Bronchial epithelial cell (primary cell): ENCODE data around the gene SMIM35. TPM values are rescaled to one million over a fixed set of nuclear protein-coding genes. Genes with fewer than 3 reads are reported as not detected.

ENCODE experiments used
- DNase-seq: peaks from one replicate; pipeline ENCODE4 v3.0.0-alpha.2; 2010; ENCODE audit warnings: low read depth
- FAIRE-seq: peaks from 2 replicates; lab custom pipeline; 2011; peaks lifted over from hg19 to GRCh38; lab: Jason Lieb, UNC
- H3K27me3 ChIP-seq: 2 replicates; pipeline ENCODE4 v1.5.1; 2011; ENCODE audit warnings: low read length; ENCODE audit not compliant: control insufficient read depth, insufficient read depth
- H3K36me3 ChIP-seq: 2 replicates; pipeline ENCODE4 v1.5.1; 2011; ENCODE audit warnings: low read length; ENCODE audit not compliant: control insufficient read depth, insufficient read depth
- H3K4me3 ChIP-seq: 2 replicates; pipeline ENCODE4 v1.5.1; 2011; ENCODE audit warnings: mild to moderate bottlenecking, low read depth, low read length, control low read depth
- CTCF ChIP-seq: IDR thresholded peaks from 2 replicates; pipeline ENCODE4 v1.5.1; 2011; ENCODE audit warnings: mild to moderate bottlenecking, moderate library complexity, low read length, control low read depth, inconsistent platforms; ENCODE audit not compliant: insufficient read depth, severe bottlenecking
- total RNA-seq: library from RNA; depleted of rRNA; stranded (reverse); fragments of >200 nt; gene quantifications from 2 replicates; pipeline ENCODE4 v1.2.1, GENCODE V29; 2014

Gene SMIM35
- total RNA-seq, 1 donor from 2014 or later: not detected

DNA sequence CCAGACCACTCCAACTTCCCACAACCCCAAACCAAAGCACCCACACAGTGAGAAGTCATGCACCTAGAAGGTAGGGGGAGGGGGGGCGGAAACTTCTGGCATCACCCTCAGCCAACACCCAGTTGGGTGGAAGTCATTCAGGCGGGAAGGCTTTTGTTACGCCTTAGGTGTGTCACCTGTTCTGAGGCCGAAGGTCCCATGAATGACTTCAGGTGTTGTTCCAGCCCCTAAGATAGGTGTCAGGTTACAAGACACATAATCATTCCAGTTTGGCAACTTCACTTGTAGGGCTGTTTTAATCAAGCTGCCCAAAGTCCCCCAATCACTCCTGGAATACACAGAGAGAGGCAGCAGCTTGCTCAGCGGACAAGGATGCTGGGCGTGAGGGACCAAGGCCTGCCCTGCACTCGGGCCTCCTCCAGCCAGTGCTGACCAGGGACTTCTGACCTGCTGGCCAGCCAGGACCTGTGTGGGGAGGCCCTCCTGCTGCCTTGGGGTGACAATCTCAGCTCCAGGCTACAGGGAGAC is 9.9 kb downstream of the SMIM35 start, which contains the start of gene TMPRSS4:
TMPRSS4 (plus strand) TSS at position 325 of the 528 bp plus-strand sequence. CDS start 225 bp downstream, outside the sequence.
- no peaks in the 10 kb centered on the region for H3K27me3 ChIP-seq
- DNase-seq (peak; percentile 94), FAIRE-seq (peak; percentile 99)
- H3K4me3 ChIP-seq: peak within 1 kb of the TSS; percentile 37
- H3K36me3 ChIP-seq: no peaks in the 10 kb centered on the region
- TF ChIP-seq CTCF: no peak

DNA sequence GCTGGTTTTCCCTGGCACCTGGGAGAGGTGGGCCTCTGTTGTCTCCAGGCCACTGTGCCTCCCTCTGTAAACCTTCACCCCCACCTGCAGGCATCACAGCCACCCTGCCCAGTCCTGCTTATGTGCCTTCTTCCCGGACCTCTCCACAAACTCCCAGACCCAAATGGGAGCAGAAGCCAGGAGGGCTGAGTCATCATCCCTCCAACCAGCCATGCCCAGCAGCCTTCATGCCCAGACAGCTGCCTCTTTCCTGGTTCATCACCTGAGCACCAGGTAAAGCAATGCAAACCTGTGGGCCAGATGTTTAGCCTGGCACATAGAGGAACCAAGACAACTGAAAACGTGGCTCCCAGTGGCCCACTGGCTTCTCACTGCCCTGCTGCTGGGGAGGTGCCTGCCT is 12.0 kb downstream of the SMIM35 start:
- Histone ChIP-seq H3K36me3 (no peaks in the 10 kb centered on the region), H3K4me3 (no peak overlapping the region), H3K27me3 (no peaks in the 10 kb centered on the region)
- FAIRE-seq: peak; percentile 97
- DNase-seq: peak; percentile 96
- no peak for TF ChIP-seq CTCF

DNA sequence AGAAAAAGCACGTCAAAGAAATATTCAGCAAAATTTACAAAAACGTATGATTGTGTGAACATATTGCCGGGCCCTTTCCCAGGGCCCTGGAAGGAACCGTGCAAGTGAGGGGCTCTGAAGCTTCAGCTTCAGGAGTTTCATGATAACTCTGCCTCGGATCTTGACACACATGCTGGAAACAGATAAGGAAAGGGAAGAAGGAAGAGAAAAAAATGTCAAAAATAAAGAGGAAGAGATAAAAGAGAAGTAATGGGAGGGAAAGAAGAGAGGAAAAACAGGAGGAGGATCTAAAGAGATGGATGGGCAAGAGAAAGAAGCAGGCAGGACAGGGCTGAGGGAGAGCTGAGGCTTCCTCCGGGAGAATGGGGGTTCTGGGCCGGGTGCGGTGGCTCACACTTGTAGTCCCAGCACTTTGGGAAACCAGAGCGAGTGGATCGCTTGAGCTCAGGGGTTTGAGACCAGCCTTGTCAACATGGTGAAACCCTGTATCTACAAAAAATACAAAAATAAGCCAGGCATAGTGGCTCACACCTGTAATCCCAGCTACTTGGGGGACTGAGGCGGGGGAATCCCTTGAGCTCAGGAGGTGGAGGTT is 12.6 kb downstream of the SMIM35 start:
- DNase-seq (no peak), FAIRE-seq (no peak)
- H3K4me3 ChIP-seq: no peak overlapping the region
- TF ChIP-seq CTCF: no peak
- no peaks in the 10 kb centered on the region for H3K36me3 ChIP-seq
- no peaks in the 10 kb centered on the region for H3K27me3 ChIP-seq

GRCh38 chr11:118073554-118073953 is 13.2 kb downstream of the SMIM35 start:
- Histone ChIP-seq H3K36me3 (no peaks in the 10 kb centered on the region), H3K27me3 (no peaks in the 10 kb centered on the region), H3K4me3 (no peak overlapping the region)
- FAIRE-seq: no peak
- no peak for DNase-seq
- no peak for TF ChIP-seq CTCF

GRCh38 chr11:118071416-118072030 is 15.2 kb downstream of the SMIM35 start:
- no peaks in the 10 kb centered on the region for H3K36me3 ChIP-seq
- FAIRE-seq: no peak
- no peaks in the 10 kb centered on the region for H3K27me3 ChIP-seq
- TF ChIP-seq CTCF: no peak
- H3K4me3 ChIP-seq: no peak overlapping the region
- DNase-seq: no peak
